ENCODE data around the gene FAT1.

Gene FAT1

GRCh38 chr4:186724058-186724863 lies 605 bp upstream of the FAT1 start:
- no peak for DNase-seq (ENCODE audit: low read depth)

DNA sequence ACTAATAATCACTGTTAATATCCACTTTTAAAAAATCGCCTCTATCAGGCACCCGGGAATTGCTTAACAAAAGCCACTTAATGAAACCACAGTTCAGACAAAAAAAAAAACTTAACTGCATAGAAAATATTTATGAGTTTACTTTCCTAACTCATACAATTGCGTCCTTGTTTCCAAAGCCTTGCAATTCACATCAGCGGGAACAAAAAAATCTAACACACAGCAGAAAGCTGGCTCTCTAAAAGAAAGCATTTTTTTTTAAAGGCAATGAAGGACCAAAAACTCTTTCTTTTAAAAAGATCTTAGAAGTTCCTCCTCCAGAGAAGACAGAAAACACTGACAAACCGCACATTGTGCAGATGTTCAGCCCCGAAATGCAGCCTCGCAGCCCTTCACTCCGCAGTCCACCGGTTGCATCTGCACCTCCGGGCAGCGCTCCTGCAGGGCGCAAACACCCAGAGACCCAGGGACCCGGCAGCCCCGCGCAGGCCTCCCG lies 812 bp downstream of the FAT1 start:
- no peak for DNase-seq (ENCODE audit: low read depth)

GRCh38 chr4:186719925-186720694 lies 3.5 kb downstream of the FAT1 start:
- DNase-seq (ENCODE audit: low read depth): no peak

GRCh38 chr4:186717556-186717955 lies 6.1 kb downstream of the FAT1 start:
- no peak for DNase-seq (ENCODE audit: low read depth)

DNA sequence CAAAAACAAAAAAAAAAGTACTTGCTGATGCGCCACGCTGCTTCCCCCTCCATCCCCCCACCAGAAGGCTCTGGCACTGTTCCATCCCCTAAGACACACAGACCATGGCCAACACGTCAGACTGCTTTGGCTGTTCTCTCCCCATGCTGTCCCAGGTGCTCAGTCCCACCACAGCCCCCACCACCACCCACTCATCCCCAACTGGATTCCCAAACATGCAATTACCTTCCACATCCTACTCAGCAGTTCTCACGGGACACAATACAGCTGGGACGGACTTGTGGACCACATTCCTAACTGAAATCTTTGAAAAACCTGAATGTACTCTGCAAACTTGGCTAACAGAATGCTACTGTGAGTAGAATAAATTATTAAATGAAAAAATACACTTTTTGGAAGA lies 8.6 kb downstream of the FAT1 start:
- no peak for DNase-seq (ENCODE audit: low read depth)

DNA sequence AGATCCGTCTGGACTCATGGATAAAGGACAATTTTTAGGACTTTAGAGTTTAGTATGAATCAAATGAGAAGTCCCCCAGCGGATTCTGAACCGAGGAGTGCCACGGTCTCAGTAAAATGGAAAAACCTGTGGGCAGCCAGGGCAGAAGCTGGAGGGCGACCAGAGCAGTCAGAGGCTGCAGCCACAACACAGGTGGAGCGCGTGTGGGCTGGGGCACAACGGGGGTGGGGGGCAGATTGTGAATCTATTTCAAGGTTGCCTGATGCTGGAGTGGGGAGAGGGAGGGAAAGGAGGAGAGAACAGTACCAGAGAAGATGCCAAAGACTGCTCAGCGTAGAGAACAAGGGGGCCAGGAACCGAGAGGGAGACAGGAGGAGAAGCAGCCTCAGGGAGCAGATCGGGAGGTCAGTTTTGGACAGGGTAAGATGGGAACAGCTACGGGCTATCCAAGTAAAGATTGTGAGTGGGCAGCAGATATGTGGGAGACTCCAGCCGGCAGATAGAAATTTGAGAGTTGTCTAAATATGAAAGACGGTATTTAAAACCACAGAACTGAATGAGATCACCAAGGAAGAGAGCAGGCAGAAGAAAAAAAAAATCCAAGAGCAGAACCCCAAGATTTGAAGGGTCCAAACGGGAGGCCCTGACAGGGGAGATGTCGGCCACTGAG lies 9.5 kb downstream of the FAT1 start:
- no peak for DNase-seq (ENCODE audit: low read depth)

DNA sequence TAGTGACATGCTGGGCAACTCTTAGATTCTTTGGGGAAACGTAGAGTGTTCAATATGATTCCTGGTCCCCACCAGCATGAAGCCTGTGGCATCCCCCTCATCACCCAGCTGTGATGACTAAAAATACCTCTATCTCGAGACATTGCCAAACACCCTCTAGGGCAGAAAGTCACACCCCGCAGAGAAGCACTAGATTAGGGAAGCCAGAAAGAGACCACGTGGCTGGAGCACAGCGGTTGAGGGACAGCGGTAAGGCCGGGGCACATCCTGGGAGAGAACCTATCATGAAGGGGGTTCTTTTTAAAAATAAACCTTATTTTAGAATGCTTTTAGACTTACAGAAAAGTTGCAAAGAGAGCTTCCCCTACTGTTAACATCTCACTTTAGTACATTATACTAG lies 11.0 kb downstream of the FAT1 start:
- DNase-seq (ENCODE audit: low read depth): no peak

DNA sequence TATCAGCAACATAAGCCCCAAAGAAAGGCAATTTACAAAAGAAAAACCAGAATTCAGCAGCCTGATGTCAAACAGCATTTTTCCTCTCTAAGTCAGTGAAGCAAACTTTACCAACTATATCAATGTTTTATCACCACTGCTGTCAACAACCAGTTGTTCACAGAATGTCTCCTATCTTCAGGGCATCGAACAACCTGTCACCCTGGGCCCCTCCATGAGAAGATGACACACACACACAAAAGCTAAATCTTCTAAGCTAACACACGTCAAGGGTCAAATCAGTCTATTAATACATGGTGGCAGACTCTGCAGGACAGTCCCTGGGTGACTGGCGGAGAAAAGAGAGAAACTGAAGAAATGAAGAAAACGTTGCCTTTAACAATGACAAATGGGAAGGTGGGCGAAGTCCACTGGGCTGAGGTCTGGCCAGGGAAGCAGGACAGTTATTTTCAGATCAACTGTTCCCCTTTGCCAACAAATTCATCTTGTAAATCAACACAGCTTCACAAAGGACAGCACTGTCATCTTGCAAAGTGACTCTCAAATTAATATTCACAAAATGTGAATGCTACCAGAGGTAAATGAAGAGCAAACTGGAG lies 13.0 kb downstream of the FAT1 start:
- DNase-seq (ENCODE audit: low read depth): no peak

DNA sequence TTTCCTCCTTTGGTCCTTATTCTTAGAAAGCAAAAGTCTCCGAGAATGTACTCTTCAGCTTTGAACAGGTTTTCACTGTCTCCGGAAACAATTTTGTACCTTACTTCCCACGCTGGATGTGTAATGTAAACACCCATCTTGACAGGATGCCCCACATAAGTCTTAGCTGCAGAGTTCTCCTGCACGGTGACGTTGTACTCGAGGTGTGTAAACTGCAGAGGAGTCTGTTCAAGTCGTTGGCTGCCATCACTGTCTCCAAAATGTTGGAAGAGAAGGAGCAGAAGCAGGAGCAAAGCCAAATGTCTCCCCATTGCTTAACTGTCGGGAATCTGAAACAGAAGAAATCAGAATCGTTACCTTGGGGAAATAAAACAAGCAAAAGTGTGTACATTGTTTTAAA lies 14.1 kb downstream of the FAT1 start:
- DNase-seq (ENCODE audit: low read depth): no peak

GRCh38 chr4:186708554-186708953 lies 15.1 kb downstream of the FAT1 start:
- DNase-seq (ENCODE audit: low read depth): no peak

GRCh38 chr4:186707996-186708395 lies 15.7 kb downstream of the FAT1 start:
- no peak for DNase-seq (ENCODE audit: low read depth)

DNA sequence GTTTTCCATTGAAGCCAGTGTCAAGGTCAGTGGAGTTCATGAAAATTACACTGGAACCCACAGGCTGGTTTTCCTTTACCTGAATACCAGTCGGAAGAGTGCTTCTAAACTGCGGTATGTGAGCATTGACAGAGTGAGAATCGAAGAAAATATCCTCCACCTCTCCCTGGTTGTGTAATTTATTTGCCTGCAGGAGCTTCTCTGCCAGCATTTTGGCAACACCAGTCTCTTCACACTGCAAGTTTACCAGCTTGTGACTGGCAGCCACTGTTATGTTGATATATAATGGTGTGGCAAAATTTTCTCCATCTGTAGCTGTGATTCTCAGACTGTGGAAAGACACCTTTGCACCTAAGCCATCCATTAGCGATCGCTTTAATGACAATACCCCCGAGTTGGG lies 16.1 kb downstream of the FAT1 start:
- no peak for DNase-seq (ENCODE audit: low read depth)

GRCh38 chr4:186704057-186704456 lies 19.6 kb downstream of the FAT1 start:
- DNase-seq (ENCODE audit: low read depth): no peak

DNA sequence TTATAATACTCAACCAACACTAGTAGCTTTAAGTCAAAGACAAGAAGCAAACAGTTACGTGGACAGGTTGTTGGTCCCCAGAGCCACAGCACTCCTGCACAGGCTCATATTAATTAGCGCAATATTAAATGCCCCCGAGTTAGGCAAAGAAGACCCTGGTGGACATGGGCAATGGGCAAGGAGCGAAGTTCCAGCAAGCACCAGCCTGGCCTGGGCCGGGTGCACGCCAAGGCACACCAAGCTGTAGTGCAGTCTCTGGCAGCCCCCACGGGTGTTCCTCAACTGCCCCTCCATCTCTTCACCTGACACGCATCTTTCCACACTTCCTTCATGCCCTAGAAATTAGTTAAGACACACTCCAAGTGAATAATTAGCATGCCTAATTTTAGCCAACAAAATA lies 20.1 kb downstream of the FAT1 start:
- DNase-seq (ENCODE audit: low read depth): no peak

GRCh38 chr4:186702940-186703339 lies 20.7 kb downstream of the FAT1 start:
- no peak for DNase-seq (ENCODE audit: low read depth)

DNA sequence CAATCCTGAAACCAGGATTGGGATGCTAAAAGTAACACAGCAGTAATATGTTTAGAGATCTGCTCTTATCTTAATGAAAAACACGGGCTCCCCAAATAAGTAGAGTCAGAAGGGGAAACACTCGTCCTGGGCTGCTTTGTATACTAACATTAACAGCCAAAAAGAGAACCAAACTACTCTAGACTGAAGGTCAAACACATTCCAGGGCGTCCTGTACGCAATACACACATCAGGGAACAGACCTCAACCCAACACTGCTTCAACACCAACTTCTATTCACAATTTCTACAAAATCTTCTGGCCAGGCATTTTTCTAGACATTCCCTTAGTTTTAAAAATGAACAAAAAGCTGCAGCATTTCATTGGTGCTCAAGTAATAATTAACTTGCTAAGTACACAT lies 21.4 kb downstream of the FAT1 start:
- no peak for DNase-seq (ENCODE audit: low read depth)

- DNase-seq (ENCODE audit: low read depth): no peak
Measured at GRCh38 chr4:186701788-186702187, 21.9 kb downstream of the FAT1 start.

DNA sequence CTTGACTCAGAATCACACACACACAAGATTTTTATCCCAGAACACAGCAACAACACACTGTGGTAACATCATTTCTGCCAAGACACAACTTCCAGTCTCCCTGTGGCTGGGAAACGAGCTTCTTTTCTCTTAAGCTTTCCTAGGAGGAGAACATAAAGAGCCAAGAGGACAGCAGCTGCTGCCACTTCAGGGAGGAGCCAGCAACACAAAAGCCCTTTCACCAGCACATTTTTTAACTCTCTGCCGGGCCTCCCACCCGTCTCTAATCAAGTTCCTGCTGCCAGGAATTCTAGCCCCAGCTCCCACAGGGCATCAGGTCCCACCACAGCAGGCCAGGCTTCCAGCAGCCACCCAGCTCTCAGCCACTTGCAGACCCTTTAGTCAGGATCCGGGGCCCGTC lies 22.4 kb downstream of the FAT1 start:
- DNase-seq (ENCODE audit: low read depth): no peak

DNA sequence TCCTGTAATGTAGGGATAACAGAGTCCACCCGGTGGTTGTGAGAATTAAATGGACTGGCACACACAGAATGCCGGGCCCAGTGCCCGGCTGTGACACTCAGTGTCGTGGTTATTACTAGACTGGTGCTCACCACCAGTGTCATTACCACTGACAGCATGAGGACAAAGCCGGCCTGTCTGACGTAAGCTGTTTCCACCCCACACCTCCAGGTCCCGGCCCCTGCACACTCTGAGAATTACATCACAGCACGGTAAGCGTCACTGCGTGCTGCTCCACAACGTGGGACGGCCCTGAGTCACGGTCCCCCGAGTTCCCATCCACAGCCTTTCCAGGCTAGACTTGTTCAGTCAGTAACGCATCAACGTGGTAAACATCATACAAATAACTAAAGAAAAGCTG lies 22.9 kb downstream of the FAT1 start:
- DNase-seq (ENCODE audit: low read depth): no peak

DNA sequence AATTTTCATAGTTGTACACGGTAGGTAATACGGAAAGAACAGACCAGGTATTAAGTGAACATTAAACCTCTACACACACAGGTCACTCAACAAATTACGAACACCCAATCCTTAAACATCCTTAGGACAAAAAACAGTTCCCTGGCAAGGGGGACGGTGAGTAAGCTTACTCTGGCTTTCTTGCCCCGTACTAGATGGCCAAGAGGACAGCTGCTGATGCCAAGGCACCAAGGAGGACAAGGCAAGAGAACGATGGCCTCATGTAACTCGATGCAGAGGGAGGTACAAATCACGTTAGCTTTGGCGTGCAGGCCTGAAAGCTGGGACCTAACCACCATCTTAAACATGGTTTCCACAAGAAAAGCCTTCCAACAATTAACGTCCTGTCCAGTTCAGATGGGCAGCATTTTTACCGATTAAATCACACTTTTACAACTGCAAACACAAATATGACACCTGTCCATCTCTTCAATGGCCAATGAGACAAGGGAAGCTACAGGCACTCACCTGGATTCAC lies 23.7 kb downstream of the FAT1 start:
- DNase-seq (ENCODE audit: low read depth): no peak

GRCh38 chr4:186699298-186699697 lies 24.4 kb downstream of the FAT1 start:
- no peak for DNase-seq (ENCODE audit: low read depth)

- no peak for DNase-seq (ENCODE audit: low read depth)
Measured at GRCh38 chr4:186698525-186698924, 25.1 kb downstream of the FAT1 start.

Measured in T follicular helper cell (primary cell).